WTC11 (cell line): ENCODE results near the gene MESD. TPM values are rescaled to one million over a fixed set of nuclear protein-coding genes. Genes with fewer than 3 reads are reported as not detected.

Source experiments
- ATAC-seq: fragments of 200-7000 bp; cut with Tn5 transposase; 2 replicates; pipeline ENCODE4 v1.10.0; 2021; ENCODE audit warnings: mild to moderate bottlenecking, moderate library complexity
- CTCF ChIA-PET: fragments of 300-600 bp; sonication (Branson Sonifier 250); formaldehyde crosslinking; loops from one replicate; lab custom pipeline; 2021; ENCODE audit warnings: antibody characterized with exemption; lab: Charles Lee
- POLR2A ChIA-PET: fragments of 350-600 bp; sonication (Branson Sonifier 250); formaldehyde crosslinking; loops from one replicate; lab custom pipeline; 2021; ENCODE audit warnings: antibody characterized with exemption; lab: Charles Lee
- DNase-seq: peaks from one replicate; pipeline ENCODE4 v3.0.0; 2021; ENCODE audit warnings: low spot score
- H3K27ac Mint-ChIP-seq: 2 replicates; pipeline ENCODE4 v1.8.0; 2021; ENCODE audit warnings: mixed read lengths
- H3K27me3 Mint-ChIP-seq: 2 replicates; pipeline ENCODE4 v1.8.0; 2021; ENCODE audit warnings: low read depth, mild to moderate bottlenecking, moderate library complexity, mixed read lengths
- H3K36me3 Mint-ChIP-seq: 2 replicates; pipeline ENCODE4 v1.8.0; 2021; ENCODE audit warnings: mixed read lengths
- H3K4me1 Mint-ChIP-seq: 2 replicates; pipeline ENCODE4 v1.8.0; 2022; ENCODE audit warnings: mixed read lengths
- H3K4me3 Mint-ChIP-seq: 2 replicates; pipeline ENCODE4 v1.8.0; 2021; ENCODE audit warnings: mild to moderate bottlenecking, moderate library complexity, mixed read lengths
- H3K9me3 Mint-ChIP-seq: 2 replicates; pipeline ENCODE4 v1.8.0; 2021; ENCODE audit warnings: mixed read lengths
- CREM ChIP-seq: sonication (generic); formaldehyde crosslinking; IDR thresholded peaks from 2 replicates; pipeline ENCODE4 v1.8.1; 2022; ENCODE audit warnings: mild to moderate bottlenecking, missing genetic modification reagents, moderate library complexity
- FOXK1 ChIP-seq: sonication (generic); formaldehyde crosslinking; IDR thresholded peaks from 2 replicates; pipeline ENCODE4 v1.8.0; 2022; ENCODE audit warnings: mild to moderate bottlenecking, moderate library complexity, missing genetic modification reagents
- GRHL2 ChIP-seq: fragments of 250-450 bp; sonication (Bioruptor Pico); IDR thresholded peaks from 2 replicates; pipeline ENCODE4 v1.8.0; 2022; ENCODE audit warnings: mild to moderate bottlenecking, moderate library complexity; ENCODE audit not compliant: insufficient replicate concordance, severe bottlenecking
- JUN ChIP-seq: sonication (generic); formaldehyde crosslinking; IDR thresholded peaks from 2 replicates; pipeline ENCODE4 v1.8.0; 2023; ENCODE audit warnings: mild to moderate bottlenecking, missing genetic modification reagents
- MYBL2 ChIP-seq: sonication (generic); formaldehyde crosslinking; IDR thresholded peaks from 2 replicates; pipeline ENCODE4 v1.8.1; 2023; ENCODE audit warnings: mild to moderate bottlenecking, moderate library complexity, missing genetic modification reagents
- PRRX2 ChIP-seq: fragments of 250-450 bp; sonication (Bioruptor Pico); IDR thresholded peaks from 2 replicates; pipeline ENCODE4 v1.8.0; 2021; ENCODE audit warnings: mild to moderate bottlenecking
- RORB ChIP-seq: fragments of 250-450 bp; sonication (Bioruptor Pico); IDR thresholded peaks from 2 replicates; pipeline ENCODE4 v1.9.0; 2021; ENCODE audit warnings: mild to moderate bottlenecking
- TEAD4 ChIP-seq: sonication (generic); formaldehyde crosslinking; IDR thresholded peaks from 2 replicates; pipeline ENCODE4 v1.8.0; 2022; ENCODE audit warnings: mild to moderate bottlenecking, missing genetic modification reagents
- ZNF138 ChIP-seq: sonication (generic); formaldehyde crosslinking; conservative IDR thresholded peaks from 2 replicates; pipeline ENCODE4 v1.8.1; 2022; ENCODE audit warnings: mild to moderate bottlenecking, moderate library complexity, missing genetic modification reagents
- ZNF232 ChIP-seq: sonication (generic); formaldehyde crosslinking; IDR thresholded peaks from 2 replicates; pipeline ENCODE4 v1.8.0; 2022; ENCODE audit warnings: mild to moderate bottlenecking, missing genetic modification reagents
- ZNF396 ChIP-seq: fragments of 250-450 bp; sonication (Bioruptor Pico); IDR thresholded peaks from 2 replicates; pipeline ENCODE4 v1.8.0; 2021; ENCODE audit warnings: mild to moderate bottlenecking, moderate library complexity, borderline replicate concordance
- total RNA-seq: library from RNA; stranded (reverse); gene quantifications from 3 replicates; pipeline ENCODE4 v1.2.3, GENCODE V29; 2021
- TF ChIP-seq, protein P1 (sequence below): sonication (generic); formaldehyde crosslinking; IDR thresholded peaks from 2 replicates; pipeline ENCODE4 v1.8.0; 2023; ENCODE audit warnings: mild to moderate bottlenecking, missing genetic modification reagents
- TF ChIP-seq, protein P2 (sequence below): fragments of 250-450 bp; sonication (Bioruptor Pico); IDR thresholded peaks from 2 replicates; pipeline ENCODE4 v1.9.0; 2021; ENCODE audit warnings: moderate library complexity, mild to moderate bottlenecking, inconsistent platforms, borderline replicate concordance
- TF ChIP-seq, protein P3 (sequence below): sonication (generic); formaldehyde crosslinking; IDR thresholded peaks from 2 replicates; pipeline ENCODE4 v1.8.1; 2022; ENCODE audit warnings: low read depth, missing genetic modification reagents, borderline replicate concordance
- TF ChIP-seq, protein P4 (sequence below): sonication (generic); formaldehyde crosslinking; conservative IDR thresholded peaks from 2 replicates; pipeline ENCODE4 v1.8.1; 2022; ENCODE audit warnings: mild to moderate bottlenecking, missing genetic modification reagents
- TF ChIP-seq, protein P5 (sequence below): sonication (generic); formaldehyde crosslinking; IDR thresholded peaks from 2 replicates; pipeline ENCODE4 v1.8.1; 2023; ENCODE audit warnings: mild to moderate bottlenecking, missing genetic modification reagents
- TF ChIP-seq, protein P6 (sequence below): sonication (generic); formaldehyde crosslinking; IDR thresholded peaks from 2 replicates; pipeline ENCODE4 v1.8.1; 2023; ENCODE audit warnings: mild to moderate bottlenecking, missing genetic modification reagents, moderate library complexity
- TF ChIP-seq, protein P7 (sequence below): sonication (generic); formaldehyde crosslinking; IDR thresholded peaks from 2 replicates; pipeline ENCODE4 v1.8.0; 2023; ENCODE audit warnings: missing genetic modification reagents, mild to moderate bottlenecking, borderline replicate concordance

Gene MESD
- total RNA-seq, 1 experiment from 2014 or later, result 28.3 TPM

DNA sequence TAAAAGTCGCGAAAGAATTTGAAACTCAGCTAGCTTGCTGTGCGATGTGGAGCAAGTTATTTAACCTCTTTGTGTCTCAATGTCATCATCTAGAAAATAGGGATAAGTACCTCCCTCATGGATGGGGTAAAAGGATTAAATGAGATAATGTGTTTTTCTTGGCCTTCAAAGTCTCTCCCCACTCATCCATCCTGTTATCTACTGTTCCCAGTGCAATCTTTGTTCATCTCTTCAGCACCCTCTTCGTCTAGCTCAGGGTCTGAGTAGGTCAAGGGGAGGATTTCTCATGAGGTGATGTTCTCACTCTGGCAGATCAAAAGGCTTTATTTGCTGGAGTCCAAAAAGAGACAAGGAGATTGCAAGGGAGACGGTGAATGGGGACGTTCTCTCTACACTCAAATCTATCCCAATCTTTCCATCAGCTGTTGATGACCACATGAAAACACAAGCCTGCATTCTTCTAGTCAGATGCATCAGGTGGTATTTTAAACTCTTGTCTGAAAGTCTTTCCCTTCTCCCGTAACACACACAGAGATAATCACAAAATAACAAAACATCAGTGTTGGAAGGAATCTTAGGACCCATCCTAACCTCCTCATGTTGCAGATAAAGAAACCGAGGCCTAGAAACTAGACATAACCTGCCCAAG is 1.3 kb downstream of the MESD start:
- CTCF ChIA-PET, result interaction anchor here (1.2 to 2.6 kb wide), 2 partner anchors 11 to 278 kb away, joined by 3 to 11 read pairs; no protein-coding TSS in a partner anchor
- POLR2A ChIA-PET, result interaction anchor here (0.7 to 1.2 kb wide), 2 partner anchors 12 to 234 kb away, joined by 3 to 4 read pairs; partner anchors contain the start of gene TLNRD1
- peak overlapping the region; percentile 97 for H3K27ac Mint-ChIP-seq

More for the DNA sequence above, 1.3 kb downstream of the MESD start:
- Mint-ChIP-seq H3K27me3 (no peaks in the 10 kb centered on the region), H3K4me3 (peak overlapping the region; percentile 99)
- TF ChIP-seq, protein P1, sequence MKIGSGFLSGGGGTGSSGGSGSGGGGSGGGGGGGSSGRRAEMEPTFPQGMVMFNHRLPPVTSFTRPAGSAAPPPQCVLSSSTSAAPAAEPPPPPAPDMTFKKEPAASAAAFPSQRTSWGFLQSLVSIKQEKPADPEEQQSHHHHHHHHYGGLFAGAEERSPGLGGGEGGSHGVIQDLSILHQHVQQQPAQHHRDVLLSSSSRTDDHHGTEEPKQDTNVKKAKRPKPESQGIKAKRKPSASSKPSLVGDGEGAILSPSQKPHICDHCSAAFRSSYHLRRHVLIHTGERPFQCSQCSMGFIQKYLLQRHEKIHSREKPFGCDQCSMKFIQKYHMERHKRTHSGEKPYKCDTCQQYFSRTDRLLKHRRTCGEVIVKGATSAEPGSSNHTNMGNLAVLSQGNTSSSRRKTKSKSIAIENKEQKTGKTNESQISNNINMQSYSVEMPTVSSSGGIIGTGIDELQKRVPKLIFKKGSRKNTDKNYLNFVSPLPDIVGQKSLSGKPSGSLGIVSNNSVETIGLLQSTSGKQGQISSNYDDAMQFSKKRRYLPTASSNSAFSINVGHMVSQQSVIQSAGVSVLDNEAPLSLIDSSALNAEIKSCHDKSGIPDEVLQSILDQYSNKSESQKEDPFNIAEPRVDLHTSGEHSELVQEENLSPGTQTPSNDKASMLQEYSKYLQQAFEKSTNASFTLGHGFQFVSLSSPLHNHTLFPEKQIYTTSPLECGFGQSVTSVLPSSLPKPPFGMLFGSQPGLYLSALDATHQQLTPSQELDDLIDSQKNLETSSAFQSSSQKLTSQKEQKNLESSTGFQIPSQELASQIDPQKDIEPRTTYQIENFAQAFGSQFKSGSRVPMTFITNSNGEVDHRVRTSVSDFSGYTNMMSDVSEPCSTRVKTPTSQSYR (CRISPR knock-in tag), result no peak
- TF ChIP-seq, protein P2, sequence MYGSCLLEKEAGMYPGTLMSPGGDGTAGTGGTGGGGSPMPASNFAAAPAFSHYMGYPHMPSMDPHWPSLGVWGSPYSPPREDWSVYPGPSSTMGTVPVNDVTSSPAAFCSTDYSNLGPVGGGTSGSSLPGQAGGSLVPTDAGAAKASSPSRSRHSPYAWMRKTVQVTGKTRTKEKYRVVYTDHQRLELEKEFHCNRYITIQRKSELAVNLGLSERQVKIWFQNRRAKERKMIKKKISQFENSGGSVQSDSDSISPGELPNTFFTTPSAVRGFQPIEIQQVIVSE, result no peak
- no peak for TF ChIP-seq ZNF138 (CRISPR knock-in tag)
- no peak for TF ChIP-seq MYBL2 (CRISPR knock-in tag)
- no peak for TF ChIP-seq JUN (CRISPR knock-in tag)
- TF ChIP-seq, protein P3, sequence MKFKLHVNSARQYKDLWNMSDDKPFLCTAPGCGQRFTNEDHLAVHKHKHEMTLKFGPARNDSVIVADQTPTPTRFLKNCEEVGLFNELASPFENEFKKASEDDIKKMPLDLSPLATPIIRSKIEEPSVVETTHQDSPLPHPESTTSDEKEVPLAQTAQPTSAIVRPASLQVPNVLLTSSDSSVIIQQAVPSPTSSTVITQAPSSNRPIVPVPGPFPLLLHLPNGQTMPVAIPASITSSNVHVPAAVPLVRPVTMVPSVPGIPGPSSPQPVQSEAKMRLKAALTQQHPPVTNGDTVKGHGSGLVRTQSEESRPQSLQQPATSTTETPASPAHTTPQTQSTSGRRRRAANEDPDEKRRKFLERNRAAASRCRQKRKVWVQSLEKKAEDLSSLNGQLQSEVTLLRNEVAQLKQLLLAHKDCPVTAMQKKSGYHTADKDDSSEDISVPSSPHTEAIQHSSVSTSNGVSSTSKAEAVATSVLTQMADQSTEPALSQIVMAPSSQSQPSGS, result no peak
- TF ChIP-seq PRRX2, result no peak
- no peak for TF ChIP-seq GRHL2 (CRISPR knock-in tag)
- TF ChIP-seq, protein P4, sequence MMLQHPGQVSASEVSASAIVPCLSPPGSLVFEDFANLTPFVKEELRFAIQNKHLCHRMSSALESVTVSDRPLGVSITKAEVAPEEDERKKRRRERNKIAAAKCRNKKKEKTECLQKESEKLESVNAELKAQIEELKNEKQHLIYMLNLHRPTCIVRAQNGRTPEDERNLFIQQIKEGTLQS (CRISPR knock-in tag), result no peak
- TF ChIP-seq, protein P5, sequence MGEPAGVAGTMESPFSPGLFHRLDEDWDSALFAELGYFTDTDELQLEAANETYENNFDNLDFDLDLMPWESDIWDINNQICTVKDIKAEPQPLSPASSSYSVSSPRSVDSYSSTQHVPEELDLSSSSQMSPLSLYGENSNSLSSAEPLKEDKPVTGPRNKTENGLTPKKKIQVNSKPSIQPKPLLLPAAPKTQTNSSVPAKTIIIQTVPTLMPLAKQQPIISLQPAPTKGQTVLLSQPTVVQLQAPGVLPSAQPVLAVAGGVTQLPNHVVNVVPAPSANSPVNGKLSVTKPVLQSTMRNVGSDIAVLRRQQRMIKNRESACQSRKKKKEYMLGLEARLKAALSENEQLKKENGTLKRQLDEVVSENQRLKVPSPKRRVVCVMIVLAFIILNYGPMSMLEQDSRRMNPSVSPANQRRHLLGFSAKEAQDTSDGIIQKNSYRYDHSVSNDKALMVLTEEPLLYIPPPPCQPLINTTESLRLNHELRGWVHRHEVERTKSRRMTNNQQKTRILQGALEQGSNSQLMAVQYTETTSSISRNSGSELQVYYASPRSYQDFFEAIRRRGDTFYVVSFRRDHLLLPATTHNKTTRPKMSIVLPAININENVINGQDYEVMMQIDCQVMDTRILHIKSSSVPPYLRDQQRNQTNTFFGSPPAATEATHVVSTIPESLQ, result no peak
- no peak for TF ChIP-seq FOXK1
- TF ChIP-seq CREM (CRISPR knock-in tag), result no peak
- no peak for TF ChIP-seq RORB (CRISPR knock-in tag)
- TF ChIP-seq ZNF232 (CRISPR knock-in tag), result no peak
- TF ChIP-seq, protein P6, sequence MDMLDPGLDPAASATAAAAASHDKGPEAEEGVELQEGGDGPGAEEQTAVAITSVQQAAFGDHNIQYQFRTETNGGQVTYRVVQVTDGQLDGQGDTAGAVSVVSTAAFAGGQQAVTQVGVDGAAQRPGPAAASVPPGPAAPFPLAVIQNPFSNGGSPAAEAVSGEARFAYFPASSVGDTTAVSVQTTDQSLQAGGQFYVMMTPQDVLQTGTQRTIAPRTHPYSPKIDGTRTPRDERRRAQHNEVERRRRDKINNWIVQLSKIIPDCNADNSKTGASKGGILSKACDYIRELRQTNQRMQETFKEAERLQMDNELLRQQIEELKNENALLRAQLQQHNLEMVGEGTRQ, result no peak
- TF ChIP-seq, protein P7, sequence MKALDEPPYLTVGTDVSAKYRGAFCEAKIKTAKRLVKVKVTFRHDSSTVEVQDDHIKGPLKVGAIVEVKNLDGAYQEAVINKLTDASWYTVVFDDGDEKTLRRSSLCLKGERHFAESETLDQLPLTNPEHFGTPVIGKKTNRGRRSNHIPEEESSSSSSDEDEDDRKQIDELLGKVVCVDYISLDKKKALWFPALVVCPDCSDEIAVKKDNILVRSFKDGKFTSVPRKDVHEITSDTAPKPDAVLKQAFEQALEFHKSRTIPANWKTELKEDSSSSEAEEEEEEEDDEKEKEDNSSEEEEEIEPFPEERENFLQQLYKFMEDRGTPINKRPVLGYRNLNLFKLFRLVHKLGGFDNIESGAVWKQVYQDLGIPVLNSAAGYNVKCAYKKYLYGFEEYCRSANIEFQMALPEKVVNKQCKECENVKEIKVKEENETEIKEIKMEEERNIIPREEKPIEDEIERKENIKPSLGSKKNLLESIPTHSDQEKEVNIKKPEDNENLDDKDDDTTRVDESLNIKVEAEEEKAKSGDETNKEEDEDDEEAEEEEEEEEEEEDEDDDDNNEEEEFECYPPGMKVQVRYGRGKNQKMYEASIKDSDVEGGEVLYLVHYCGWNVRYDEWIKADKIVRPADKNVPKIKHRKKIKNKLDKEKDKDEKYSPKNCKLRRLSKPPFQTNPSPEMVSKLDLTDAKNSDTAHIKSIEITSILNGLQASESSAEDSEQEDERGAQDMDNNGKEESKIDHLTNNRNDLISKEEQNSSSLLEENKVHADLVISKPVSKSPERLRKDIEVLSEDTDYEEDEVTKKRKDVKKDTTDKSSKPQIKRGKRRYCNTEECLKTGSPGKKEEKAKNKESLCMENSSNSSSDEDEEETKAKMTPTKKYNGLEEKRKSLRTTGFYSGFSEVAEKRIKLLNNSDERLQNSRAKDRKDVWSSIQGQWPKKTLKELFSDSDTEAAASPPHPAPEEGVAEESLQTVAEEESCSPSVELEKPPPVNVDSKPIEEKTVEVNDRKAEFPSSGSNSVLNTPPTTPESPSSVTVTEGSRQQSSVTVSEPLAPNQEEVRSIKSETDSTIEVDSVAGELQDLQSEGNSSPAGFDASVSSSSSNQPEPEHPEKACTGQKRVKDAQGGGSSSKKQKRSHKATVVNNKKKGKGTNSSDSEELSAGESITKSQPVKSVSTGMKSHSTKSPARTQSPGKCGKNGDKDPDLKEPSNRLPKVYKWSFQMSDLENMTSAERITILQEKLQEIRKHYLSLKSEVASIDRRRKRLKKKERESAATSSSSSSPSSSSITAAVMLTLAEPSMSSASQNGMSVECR (CRISPR knock-in tag), result no peak
- no peak for TF ChIP-seq ZNF396 (CRISPR knock-in tag)
- TF ChIP-seq TEAD4 (CRISPR knock-in tag), result no peak
- TF ChIP-seq, all 79 proteins: peak for 0
- no peaks in the 10 kb centered on the region for H3K36me3 Mint-ChIP-seq
- no peak for ATAC-seq
- H3K4me1 Mint-ChIP-seq, result peaks cover 54% of the 10 kb centered on the region
- DNase-seq, result no peak
- H3K9me3 Mint-ChIP-seq, result no peaks in the 10 kb centered on the region
